ENCODE measurements around the gene MBD6.

MBD6 gene

GRCh38 chr12:57576613-57577160 is 54.1 kb downstream of the MBD6 start:
- Histone ChIP-seq H3K9me3 (no peaks in the 10 kb centered on the region), H3K27me3 (no peaks in the 10 kb centered on the region), H3K27ac (no peak overlapping the region), H3K36me3 (peaks cover 0 to 7% (median 0%) of the 10 kb centered on the region in 3 donors), H3K4me1 (no peaks in the 10 kb centered on the region), H3K4me3 (no peak overlapping the region)
- intact Hi-C loops (cut with DNase I; ENCODE audit: low total_unique reads): no loop called here
- TF ChIP-seq CTCF (IDR thresholded peaks at IDR 0.05): no peak
- DNase-seq: no peak

- Histone ChIP-seq H3K4me1 (no peaks in the 10 kb centered on the region), H3K9me3 (no peaks in the 10 kb centered on the region), H3K4me3 (no peak overlapping the region), H3K36me3 (peaks cover 0 to 7% (median 0%) of the 10 kb centered on the region in 3 donors), H3K27me3 (peaks cover 0 to 3% of the 10 kb centered on the region in 2 donors), H3K27ac (no peak overlapping the region)
- TF ChIP-seq CTCF (IDR thresholded peaks at IDR 0.05): no peak
- intact Hi-C loops (cut with DNase I; ENCODE audit: low total_unique reads): no loop called here
- no peak for DNase-seq
Measured at GRCh38 chr12:57577981-57578758, 55.5 kb downstream of the MBD6 start.

- peaks cover 0 to 7% (median 0%) of the 10 kb centered on the region in 3 donors for H3K36me3 ChIP-seq
Measured at GRCh38 chr12:57579011-57579410, 56.4 kb downstream of the MBD6 start.

More at GRCh38 chr12:57579011-57579410, 56.4 kb downstream of the MBD6 start:
- TF ChIP-seq CTCF (IDR thresholded peaks at IDR 0.05): no peak
- Histone ChIP-seq H3K27ac (no peak overlapping the region), H3K9me3 (no peaks in the 10 kb centered on the region), H3K4me1 (no peaks in the 10 kb centered on the region), H3K4me3 (no peak overlapping the region), H3K27me3 (peaks cover 0 to 3% of the 10 kb centered on the region in 2 donors)
- no peak for DNase-seq
- intact Hi-C loops (cut with DNase I; ENCODE audit: low total_unique reads): no loop called here
